HEK293T (cell line): ENCODE data around the gene AQP12B.

ENCODE experiments used
- BHLHE40 ChIP-seq: fragments of 450-650 bp; IDR thresholded peaks from 2 replicates; pipeline ENCODE4 v1.6.1; 2016; ENCODE audit warnings: mild to moderate bottlenecking, moderate library complexity, borderline replicate concordance
- FOXA1 ChIP-seq: fragments of 450-650 bp; IDR thresholded peaks from 2 replicates; pipeline ENCODE4 v1.6.1; 2016; ENCODE audit warnings: mild to moderate bottlenecking
- TARDBP ChIP-seq: fragments of 450-650 bp; IDR thresholded peaks from 2 replicates; pipeline ENCODE4 v1.6.1; 2016

DNA sequence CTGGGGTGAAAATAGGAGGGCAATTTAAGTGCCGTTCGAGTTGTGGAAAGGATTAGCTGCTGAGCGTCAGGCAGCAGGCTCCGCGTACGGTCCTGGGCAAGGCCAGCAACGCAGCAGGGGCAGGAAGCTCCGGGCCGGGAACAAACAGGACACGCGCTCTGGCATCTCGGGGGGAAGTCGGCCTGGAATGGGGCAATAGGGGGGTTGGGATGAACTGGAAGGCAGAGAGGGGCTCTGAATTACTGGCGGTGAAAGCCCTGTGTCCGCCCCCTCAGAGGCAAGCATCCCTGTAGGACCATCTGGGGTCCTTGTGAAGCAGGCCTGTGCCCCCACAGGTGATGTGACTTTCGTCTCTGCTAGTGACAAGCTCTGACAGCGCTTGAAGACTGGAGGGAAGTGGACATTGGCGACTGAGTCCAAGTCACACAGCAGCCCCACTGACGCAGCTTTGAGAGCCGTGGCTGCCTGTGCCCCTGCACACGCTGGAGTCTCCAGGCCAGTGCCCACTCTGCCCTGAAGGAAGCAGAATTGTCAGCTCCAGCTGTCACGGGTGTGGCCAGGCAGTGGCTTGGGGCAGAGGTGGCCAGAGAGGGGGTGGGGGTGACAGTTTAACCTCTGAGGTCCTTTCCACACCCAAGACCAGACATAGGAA, 35.1 kb downstream of the AQP12B start:
- TF ChIP-seq BHLHE40 = no peak
- no peak for TF ChIP-seq FOXA1
- TF ChIP-seq TARDBP = no peak
